IMR-90 (cell line): Measurements from ENCODE around the gene BTNL3. TPM values are rescaled to one million over a fixed set of nuclear protein-coding genes. Genes with fewer than 3 reads are reported as not detected.

Experiments
- ATAC-seq: fragments of 200-7000 bp; cut with Tn5 transposase; 2 replicates; pipeline ENCODE4 v1.9.1; 2020; ENCODE audit warnings: low read depth, mild to moderate bottlenecking, moderate library complexity
- BruUV-seq: library from RNA; stranded (reverse); fragments of 400-500 nt; replicated peaks from 2 replicates; lab custom pipeline; 2021; lab: Mats Ljungman, UMichigan
- CTCF ChIA-PET: fragments of 300-600 bp; formaldehyde crosslinking; extraction: SDS; loops from one replicate; lab custom pipeline; 2021; ENCODE audit warnings: antibody characterized with exemption; lab: Yijun Ruan, JAX
- POLR2A ChIA-PET: fragments of 300-600 bp; sonication (Branson Sonifier 250); formaldehyde crosslinking; loops from one replicate; lab custom pipeline; 2022; ENCODE audit warnings: antibody characterized with exemption; ENCODE audit not compliant: unreplicated experiment; lab: Charles Lee
- DNase-seq: peaks from one replicate; pipeline ENCODE4 v3.0.0; 2013
- H2AFZ ChIP-seq: replicated peaks from 2 replicates; pipeline ENCODE3; 2013; ENCODE audit warnings: low read length, mild to moderate bottlenecking; ENCODE audit not compliant: poor library complexity
- H2AK5ac ChIP-seq: 2 replicates; pipeline ENCODE4 v1.6.1; 2013; ENCODE audit warnings: low read depth, low read length, inconsistent platforms
- H2AK9ac ChIP-seq: replicated peaks from 2 replicates; pipeline ENCODE3; 2013; ENCODE audit warnings: mild to moderate bottlenecking, low read depth, low read length, moderate library complexity; ENCODE audit not compliant: poor library complexity
- H2BK120ac ChIP-seq: 2 replicates; pipeline ENCODE4 v1.6.1; 2013; ENCODE audit warnings: low read depth, low read length, inconsistent platforms
- H2BK15ac ChIP-seq: 3 replicates; pipeline ENCODE4 v1.6.1; 2013; ENCODE audit warnings: low read depth, low read length, inconsistent platforms
- H2BK20ac ChIP-seq: 2 replicates; pipeline ENCODE4 v1.6.1; 2013; ENCODE audit warnings: low read depth, mild to moderate bottlenecking, inconsistent platforms, low read length, moderate library complexity
- H2BK5ac ChIP-seq: 2 replicates; pipeline ENCODE4 v1.6.1; 2013; ENCODE audit warnings: mild to moderate bottlenecking, low read depth, low read length, inconsistent platforms; ENCODE audit not compliant: poor library complexity, severe bottlenecking
- H3K14ac ChIP-seq: replicated peaks from 2 replicates; pipeline ENCODE4 v1.6.1; 2013; ENCODE audit warnings: low read depth, low read length, inconsistent platforms
- H3K18ac ChIP-seq: 2 replicates; pipeline ENCODE4 v1.6.1; 2013; ENCODE audit warnings: low read depth, low read length, control low read depth
- H3K23ac ChIP-seq: 2 replicates; pipeline ENCODE4 v1.6.1; 2013; ENCODE audit warnings: low read depth, low read length, inconsistent platforms
- H3K27ac ChIP-seq: 2 replicates; pipeline ENCODE4 v1.5.1; 2013; ENCODE audit warnings: mild to moderate bottlenecking, control low read depth, low read length; ENCODE audit not compliant: insufficient read depth
- H3K27me3 ChIP-seq: 2 replicates; pipeline ENCODE4 v1.6.1; 2013; ENCODE audit warnings: low read length; ENCODE audit not compliant: control insufficient read depth, insufficient read depth
- H3K36me3 ChIP-seq: 2 replicates; pipeline ENCODE4 v1.6.1; 2013; ENCODE audit warnings: low read length, mixed read lengths; ENCODE audit not compliant: control insufficient read depth, insufficient read depth
- H3K4ac ChIP-seq: 2 replicates; pipeline ENCODE4 v1.6.1; 2013; ENCODE audit warnings: low read depth, low read length, inconsistent platforms
- H3K4me1 ChIP-seq: 2 replicates; pipeline ENCODE4 v1.6.1; 2013; ENCODE audit warnings: low read length, mixed read lengths; ENCODE audit not compliant: control insufficient read depth, insufficient read depth
- H3K4me2 ChIP-seq: 2 replicates; pipeline ENCODE4 v1.6.1; 2013; ENCODE audit warnings: low read depth, mild to moderate bottlenecking, control low read depth, low read length, moderate library complexity
- H3K4me3 ChIP-seq: 2 replicates; pipeline ENCODE4 v1.5.1; 2013; ENCODE audit warnings: low read depth, mild to moderate bottlenecking, control low read depth, low read length, moderate library complexity; ENCODE audit not compliant: insufficient read depth
- H3K56ac ChIP-seq: 2 replicates; pipeline ENCODE4 v1.6.1; 2013; ENCODE audit warnings: low read length, inconsistent platforms; ENCODE audit not compliant: insufficient read depth; ENCODE audit errors: extremely low read depth
- H3K79me1 ChIP-seq, 2 experiments: 2 replicates each; pipeline ENCODE4 v1.6.1; 2013; ENCODE audit warnings: low read length in 2 of 2, inconsistent platforms in 1 of 2, low read depth in 1 of 2
- H3K9ac ChIP-seq: 2 replicates; pipeline ENCODE4 v1.6.1; 2013; ENCODE audit warnings: low read depth, low read length, control low read depth
- H3K9me1 ChIP-seq: 2 replicates; pipeline ENCODE4 v1.6.1; 2013; ENCODE audit warnings: low read length, inconsistent platforms; ENCODE audit not compliant: insufficient read depth
- H3K9me3 ChIP-seq: 2 replicates; pipeline ENCODE4 v1.6.1; 2013; ENCODE audit warnings: low read length; ENCODE audit not compliant: control insufficient read depth, insufficient read depth
- H4K20me1 ChIP-seq: 2 replicates; pipeline ENCODE4 v1.6.1; 2013; ENCODE audit warnings: low read length, inconsistent platforms; ENCODE audit not compliant: insufficient read depth
- H4K5ac ChIP-seq: 2 replicates; pipeline ENCODE4 v1.6.1; 2013; ENCODE audit warnings: mild to moderate bottlenecking, low read depth, low read length, control low read depth
- H4K8ac ChIP-seq, 2 experiments: 2 replicates each; pipeline ENCODE4 v1.6.1; 2013; ENCODE audit warnings: low read depth in 2 of 2, low read length in 2 of 2, control low read depth in 1 of 2, inconsistent platforms in 1 of 2
- H4K91ac ChIP-seq: 2 replicates; pipeline ENCODE4 v1.6.1; 2013; ENCODE audit warnings: low read depth, low read length, inconsistent platforms; ENCODE audit not compliant: insufficient read depth
- BHLHE40 ChIP-seq: fragments of 150-350 bp; IDR thresholded peaks from 2 replicates; pipeline ENCODE4 v1.6.1; 2016; ENCODE audit warnings: mild to moderate bottlenecking, low read depth, low read length
- CEBPB ChIP-seq: IDR thresholded peaks from 2 replicates; pipeline ENCODE4 v1.6.1; 2012; ENCODE audit warnings: low read depth, low read length, improper control_type of control experiment
- CHD1 ChIP-seq: IDR thresholded peaks from 2 replicates; pipeline ENCODE4 v1.6.1; 2012; ENCODE audit warnings: low read depth, low read length, improper control_type of control experiment
- MAFK ChIP-seq: IDR thresholded peaks from 2 replicates; pipeline ENCODE4 v1.6.1; 2012; ENCODE audit warnings: low read depth, low read length, improper control_type of control experiment
- NFE2L2 ChIP-seq: fragments of 150-350 bp; IDR thresholded peaks from 2 replicates; pipeline ENCODE4 v1.6.1; 2016; ENCODE audit warnings: low read depth, mild to moderate bottlenecking, low read length
- POLR2A ChIP-seq: IDR thresholded peaks from 2 replicates; pipeline ENCODE4 v1.6.1; 2012; ENCODE audit warnings: mild to moderate bottlenecking, low read depth, low read length
- RAD21 ChIP-seq: IDR thresholded peaks from 2 replicates; pipeline ENCODE4 v1.6.1; 2012; ENCODE audit warnings: low read length, improper control_type of control experiment
- RFX5 ChIP-seq: IDR thresholded peaks from 2 replicates; pipeline ENCODE4 v1.8.0; 2012; ENCODE audit warnings: low read depth, mild to moderate bottlenecking, low read length, moderate library complexity
- SMC3 ChIP-seq: fragments of 150-350 bp; IDR thresholded peaks from 2 replicates; pipeline ENCODE4 v1.6.1; 2016; ENCODE audit warnings: low read depth, mild to moderate bottlenecking, antibody characterized with exemption, low read length, moderate library complexity
- USF2 ChIP-seq: fragments of 150-350 bp; IDR thresholded peaks from 2 replicates; pipeline ENCODE4 v1.6.1; 2017; ENCODE audit warnings: mild to moderate bottlenecking, antibody characterized with exemption, low read length, low read depth
- WGBS, 2 experiments: methylation state at CpG; one replicate each; pipeline versions ENCODE4 v1.1.5 to v1.1.7; 2013; ENCODE audit warnings: missing lambda C conversion rate in 2 of 2; ENCODE audit not compliant: insufficient read length in 1 of 2; ENCODE audit errors: extremely low coverage in 2 of 2; 5-methylcytosine and 5-hydroxymethylcytosine counted together
- dilution Hi-C: fragments of 300-500 bp; cut with HindIII; formaldehyde crosslinking; loops from one replicate; pipeline ENCODE4 v1.14.3; 2018; ENCODE audit warnings: low sequenced_read_pairs; ENCODE audit not compliant: unreplicated experiment
- in situ Hi-C: fragments of 300-500 bp; cut with MboI; formaldehyde crosslinking; loops from 3 replicates; pipeline ENCODE4 v1.14.3; 2019; ENCODE audit warnings: low sequenced_read_pairs, inconsistent platforms, mixed read lengths
- intact Hi-C: fragments of 100-400 bp; cut with micrococcal nuclease; formaldehyde crosslinking; loops from 2 replicates; pipeline ENCODE4 v1.10.0; 2022
- polyA plus RNA-seq, 3 experiments: library from polyadenylated mRNA; depleted of rRNA; stranded (reverse); fragments of >200 nt; gene quantifications; 2 replicates each; pipeline ENCODE4 v1.2.3, GENCODE V29; 2012; ENCODE audit warnings: low replicate concordance in 1 of 3
- total RNA-seq: library from RNA; depleted of rRNA; stranded (reverse); fragments of >200 nt; gene quantifications from 2 replicates; pipeline ENCODE4 v1.2.3, GENCODE V29; 2012
- TF ChIP-seq, protein P1 (sequence below): fragments of 150-350 bp; IDR thresholded peaks from 2 replicates; pipeline ENCODE4 v1.6.1; 2016; ENCODE audit warnings: low read depth, mild to moderate bottlenecking, low read length, moderate library complexity, borderline replicate concordance

The BTNL3 gene
- total and polyA plus RNA-seq, 2 of the 4 experiments (the other 2 are of a cell fraction): not detected

DNA sequence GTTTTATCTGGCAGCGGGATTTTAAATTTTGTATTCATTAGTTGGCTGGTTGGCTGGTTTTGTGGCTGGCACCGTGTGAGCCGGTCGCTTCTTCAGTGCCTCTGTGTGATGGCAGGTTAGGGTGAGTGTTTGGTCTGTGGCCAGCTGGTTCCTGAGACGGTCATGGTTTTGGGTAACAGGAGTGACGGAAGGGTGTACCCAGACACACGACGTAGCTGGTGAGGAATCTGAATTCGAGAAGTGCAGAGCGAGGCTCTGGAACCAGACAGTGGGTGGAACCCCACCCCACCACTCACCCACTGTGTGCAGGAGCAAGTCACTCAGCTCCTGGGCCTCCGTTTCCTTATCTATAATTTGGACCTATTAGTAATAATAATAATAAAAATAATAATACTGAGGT, 54.1 kb downstream of the BTNL3 start:
- no peak for DNase-seq
- Histone ChIP-seq H2BK5ac (no peak overlapping the region), H2AK5ac (no peak overlapping the region), H3K56ac (no peak overlapping the region), H3K23ac (no peak overlapping the region), H3K4me3 (no peak overlapping the region), H4K91ac (no peak overlapping the region), H2AK9ac (no peak overlapping the region), H3K9me3 (peaks cover 11% of the 10 kb centered on the region; the same call in 1 of the 2 replicates), H3K4me2 (no peak overlapping the region), H3K9ac (no peak overlapping the region), H3K4ac (no peak overlapping the region), H3K18ac (no peak overlapping the region), H3K36me3 (no peaks in the 10 kb centered on the region), H4K8ac (no peak overlapping the region), H3K4me1 (no peaks in the 10 kb centered on the region), H2AFZ (no peak overlapping the region), H3K9me1 (no peaks in the 10 kb centered on the region), H3K27me3 (no peaks in the 10 kb centered on the region), H4K5ac (no peak overlapping the region), H2BK120ac (no peak overlapping the region), H3K27ac (no peak overlapping the region), H3K79me1 (no peaks in the 10 kb centered on the region), H2BK20ac (no peak overlapping the region), H4K20me1 (no peaks in the 10 kb centered on the region), H3K14ac (no peak overlapping the region), H2BK15ac (no peak overlapping the region)
- ATAC-seq: no peak
- in situ Hi-C loops: no loop called here
- ChIA-PET CTCF (no interaction called here), POLR2A (no interaction called here)
- intact Hi-C loops: no loop called here
- no CpG with 5 or more reads among the region's 11 CpGs for WGBS, 2 experiments
- TF ChIP-seq NFE2L2: no peak
- no peak for TF ChIP-seq POLR2A
- TF ChIP-seq BHLHE40: no peak
- no peak for TF ChIP-seq RAD21
- TF ChIP-seq, protein P1, sequence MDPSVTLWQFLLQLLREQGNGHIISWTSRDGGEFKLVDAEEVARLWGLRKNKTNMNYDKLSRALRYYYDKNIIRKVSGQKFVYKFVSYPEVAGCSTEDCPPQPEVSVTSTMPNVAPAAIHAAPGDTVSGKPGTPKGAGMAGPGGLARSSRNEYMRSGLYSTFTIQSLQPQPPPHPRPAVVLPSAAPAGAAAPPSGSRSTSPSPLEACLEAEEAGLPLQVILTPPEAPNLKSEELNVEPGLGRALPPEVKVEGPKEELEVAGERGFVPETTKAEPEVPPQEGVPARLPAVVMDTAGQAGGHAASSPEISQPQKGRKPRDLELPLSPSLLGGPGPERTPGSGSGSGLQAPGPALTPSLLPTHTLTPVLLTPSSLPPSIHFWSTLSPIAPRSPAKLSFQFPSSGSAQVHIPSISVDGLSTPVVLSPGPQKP: no peak
- no peak for TF ChIP-seq CEBPB
- TF ChIP-seq USF2: no peak
- TF ChIP-seq MAFK: no peak
- TF ChIP-seq CHD1: no peak
- TF ChIP-seq SMC3: no peak
- no peak for TF ChIP-seq RFX5
- no TSS peak for BruUV-seq
- dilution Hi-C loops: no loop called here
